Upper lobe of left lung (tissue), 6 donors: ENCODE data around the gene CCP110. TPM values are rescaled to one million over a fixed set of nuclear protein-coding genes. Genes with fewer than 3 reads are reported as not detected.

Experiments
- ATAC-seq, 2 donors: fragments of 200-7000 bp; cut with Tn5 transposase; one replicate each; pipeline ENCODE4 v1.9.1; 2022; ENCODE audit warnings: mild to moderate bottlenecking in 2 of 2, moderate library complexity in 2 of 2; ENCODE audit not compliant: low FRiP score in 2 of 2
- DNase-seq, 2 donors: peaks; one replicate each; pipeline ENCODE4 v3.0.0-alpha.2; 2019 to 2020
- H3K27ac ChIP-seq, 4 donors: fragments of 200-600 bp; sonication (generic); one replicate each; pipeline ENCODE4 v1.5.1; 2016 to 2019
- H3K27me3 ChIP-seq, 4 donors: fragments of 200-600 bp; sonication (generic); one replicate each; pipeline ENCODE4 v1.5.1; 2017 to 2019
- H3K36me3 ChIP-seq, 4 donors: fragments of 200-600 bp; sonication (generic); one replicate each; pipeline ENCODE4 v1.5.1; 2016 to 2019
- H3K4me1 ChIP-seq, 4 donors: fragments of 200-600 bp; sonication (generic); one replicate each; pipeline ENCODE4 v1.5.1; 2018 to 2019
- H3K4me3 ChIP-seq, 4 donors: fragments of 200-600 bp; sonication (generic); one replicate each; pipeline ENCODE4 v1.5.1; 2017 to 2019; ENCODE audit warnings: mild to moderate bottlenecking in 2 of 4, moderate library complexity in 1 of 4
- H3K9me3 ChIP-seq, 4 donors: fragments of 200-600 bp; sonication (generic); one replicate each; pipeline ENCODE4 v1.5.1; 2018 to 2019
- CTCF ChIP-seq, 6 experiments: fragments of 450-650 bp in 4 of 6; fragments of 200-600 bp in 2 of 6; sonication (generic) in 2 of 6; IDR thresholded peaks; one replicate each; pipeline ENCODE4 v1.5.1; 2016 to 2019; ENCODE audit warnings: antibody characterized with exemption in 6 of 6
- EP300 ChIP-seq, 4 donors: sonication (generic); formaldehyde crosslinking; IDR thresholded peaks; one replicate each; pipeline ENCODE4 v1.5.1; 2017; ENCODE audit warnings: antibody characterized with exemption in 4 of 4, control low read depth in 2 of 4
- POLR2A ChIP-seq, 4 donors: fragments of 450-650 bp; IDR thresholded peaks; one replicate each; pipeline ENCODE4 v1.5.1; 2016 to 2017; ENCODE audit warnings: antibody characterized with exemption in 4 of 4, mild to moderate bottlenecking in 2 of 4
- POLR2AphosphoS5 ChIP-seq, 2 donors: sonication (generic); formaldehyde crosslinking; IDR thresholded peaks; one replicate each; pipeline ENCODE4 v1.5.1; 2017; ENCODE audit warnings: antibody characterized with exemption in 2 of 2
- WGBS, 2 donors: methylation state at CpG; one replicate each; pipeline ENCODE4 v1.1.5; 2017 to 2018; 5-methylcytosine and 5-hydroxymethylcytosine counted together
- total RNA-seq, 6 donors: library from RNA; depleted of rRNA in 4 of 6; stranded (reverse); fragments of >200 nt in 4 of 6; gene quantifications; one replicate each; pipeline versions ENCODE4 v1.1.0 to v1.2.1, GENCODE V29; 2016 to 2021
- donor health status: DM: no; HTN: no; CAD: no; lungs with moderate emphysema.
- donor health status: DM: no; HTN: yes; CAD: no; lungs with severe emphysema.

CCP110 gene
- total RNA-seq, 6 donors from 2014 or later: 9.1 to 55.3 (median 16.1) TPM

GRCh38 chr16:19525385-19525723 is 1.6 kb downstream of the CCP110 start:
- ATAC-seq: no peak
- peak overlapping the region in 2 of 4 donors; percentile 75 to 93 for H3K4me3 ChIP-seq
- H3K9me3 ChIP-seq: no peaks in the 10 kb centered on the region
- no peak for TF ChIP-seq EP300 (IDR thresholded peaks at IDR 0.05)
- no peak for TF ChIP-seq POLR2AphosphoS5 (IDR thresholded peaks at IDR 0.05)
- no peak for TF ChIP-seq POLR2A (IDR thresholded peaks at IDR 0.05)
- TF ChIP-seq CTCF (IDR thresholded peaks at IDR 0.05): no peak
- H3K27me3 ChIP-seq: no peaks in the 10 kb centered on the region
- no peak for DNase-seq
- peak overlapping the region in 2 of 4 donors; percentile 0 to 95 for H3K27ac ChIP-seq
- peaks cover 0 to 17% (median 7%) of the 10 kb centered on the region in 4 donors for H3K36me3 ChIP-seq
- 78 to 83% methylated on average over 2 of the region's 2 CpGs for WGBS, 2 donors
- H3K4me1 ChIP-seq: peaks cover 27 to 42% (median 33%) of the 10 kb centered on the region in 4 donors

GRCh38 chr16:19527161-19527560 is 3.4 kb downstream of the CCP110 start:
- H3K27ac ChIP-seq: no peak overlapping the region
- no peaks in the 10 kb centered on the region for H3K27me3 ChIP-seq
- 92 to 93% methylated on average over 1 of the region's 1 CpG for WGBS, 2 donors
- no peak for TF ChIP-seq EP300 (IDR thresholded peaks at IDR 0.05)
- TF ChIP-seq POLR2A (IDR thresholded peaks at IDR 0.05): no peak
- no peak for TF ChIP-seq POLR2AphosphoS5 (IDR thresholded peaks at IDR 0.05)
- no peak for TF ChIP-seq CTCF (IDR thresholded peaks at IDR 0.05)
- ATAC-seq: no peak
- no peak for DNase-seq
- H3K4me3 ChIP-seq: no peak overlapping the region
- peaks cover 0 to 26% (median 7%) of the 10 kb centered on the region in 4 donors for H3K36me3 ChIP-seq
- H3K4me1 ChIP-seq: peaks cover 21 to 31% (median 26%) of the 10 kb centered on the region in 4 donors
- no peaks in the 10 kb centered on the region for H3K9me3 ChIP-seq

- peaks cover 9 to 17% (median 13%) of the 10 kb centered on the region in 4 donors for H3K4me1 ChIP-seq
- no peak for TF ChIP-seq POLR2AphosphoS5 (IDR thresholded peaks at IDR 0.05)
- no peak for TF ChIP-seq EP300 (IDR thresholded peaks at IDR 0.05)
- no peak for TF ChIP-seq POLR2A (IDR thresholded peaks at IDR 0.05)
- no peak for TF ChIP-seq CTCF (IDR thresholded peaks at IDR 0.05)
- DNase-seq (no peak), ATAC-seq (no peak)
- no peak overlapping the region for H3K27ac ChIP-seq
- WGBS, 2 donors: 97 to 100% methylated on average over 3 of the region's 3 CpGs
- peaks cover 4 to 41% (median 10%) of the 10 kb centered on the region in 4 donors for H3K36me3 ChIP-seq
- no peak overlapping the region for H3K4me3 ChIP-seq
- H3K27me3 ChIP-seq: no peaks in the 10 kb centered on the region
- no peaks in the 10 kb centered on the region for H3K9me3 ChIP-seq
These were observed 4.9 kb downstream of the CCP110 start for GRCh38 chr16:19528666-19529065.

GRCh38 chr16:19532601-19533000 is 8.9 kb downstream of the CCP110 start:
- peaks cover 4 to 63% (median 26%) of the 10 kb centered on the region in 4 donors for H3K36me3 ChIP-seq
- DNase-seq: no peak
- no peak overlapping the region for H3K27ac ChIP-seq
- no peak overlapping the region for H3K4me3 ChIP-seq
- H3K9me3 ChIP-seq: no peaks in the 10 kb centered on the region
- no peaks in the 10 kb centered on the region for H3K4me1 ChIP-seq
- TF ChIP-seq POLR2AphosphoS5 (IDR thresholded peaks at IDR 0.05): no peak
- no peak for TF ChIP-seq CTCF (IDR thresholded peaks at IDR 0.05)
- TF ChIP-seq EP300 (IDR thresholded peaks at IDR 0.05): no peak
- TF ChIP-seq POLR2A (IDR thresholded peaks at IDR 0.05): no peak
- ATAC-seq: no peak
- 73 to 91% methylated on average over 1 of the region's 1 CpG for WGBS, 2 donors
- no peaks in the 10 kb centered on the region for H3K27me3 ChIP-seq

GRCh38 chr16:19540241-19540970 is 16.7 kb downstream of the CCP110 start:
- no peak overlapping the region for H3K4me3 ChIP-seq
- H3K9me3 ChIP-seq: no peaks in the 10 kb centered on the region
- ATAC-seq: no peak
- no peak overlapping the region for H3K27ac ChIP-seq
- no peaks in the 10 kb centered on the region for H3K4me1 ChIP-seq
- TF ChIP-seq POLR2A (IDR thresholded peaks at IDR 0.05) (no peak), POLR2AphosphoS5 (IDR thresholded peaks at IDR 0.05) (no peak), CTCF (IDR thresholded peaks at IDR 0.05) (no peak), EP300 (IDR thresholded peaks at IDR 0.05) (no peak)
- no peaks in the 10 kb centered on the region for H3K27me3 ChIP-seq
- no peak for DNase-seq
- peaks cover 0 to 91% (median 28%) of the 10 kb centered on the region in 4 donors for H3K36me3 ChIP-seq
- 97 to 98% methylated on average over 6 of the region's 6 CpGs for WGBS, 2 donors
